Liver (tissue), 2 donors: ENCODE results near the gene ANP32B.

ENCODE experiments used
- RAD21 ChIP-seq, 2 donors: IDR thresholded peaks; 2 replicates each; pipeline ENCODE4 v1.6.1; 2016; ENCODE audit warnings: antibody characterized with exemption in 2 of 2, mild to moderate bottlenecking in 2 of 2
- REST ChIP-seq: IDR thresholded peaks from 2 replicates; pipeline ENCODE4 v1.6.1; 2016; ENCODE audit warnings: antibody characterized with exemption, mild to moderate bottlenecking
- donor health status: healthy.

GRCh38 chr9:97944612-97945011 is 38.5 kb upstream of the ANP32B start:
- TF ChIP-seq REST, result no peak
- no peak for TF ChIP-seq RAD21 (IDR thresholded peaks at IDR 0.05)
